Mesenteric fat pad (tissue), 1 donor: ENCODE results near the gene ZNF296. TPM values are rescaled to one million over a fixed set of nuclear protein-coding genes. Genes with fewer than 3 reads are reported as not detected.

Experiments
- DNase-seq: peaks from one replicate; pipeline ENCODE4 v3.0.0-alpha.2; 2020; ENCODE audit warnings: low spot score
- total RNA-seq: library from RNA; stranded (reverse); fragmentation: NEBNext Ultra II Directional; extraction: Animal tissue kit (Norgen Biotek cat#: 25700); gene quantifications from one replicate; pipeline ENCODE4 v1.2.1, GENCODE V29; 2021
- donor health status: DM: yes; HTN: yes; CAD: no.

ZNF296 gene
- total RNA-seq, 1 donor from 2014 or later: 0.61 TPM

DNA sequence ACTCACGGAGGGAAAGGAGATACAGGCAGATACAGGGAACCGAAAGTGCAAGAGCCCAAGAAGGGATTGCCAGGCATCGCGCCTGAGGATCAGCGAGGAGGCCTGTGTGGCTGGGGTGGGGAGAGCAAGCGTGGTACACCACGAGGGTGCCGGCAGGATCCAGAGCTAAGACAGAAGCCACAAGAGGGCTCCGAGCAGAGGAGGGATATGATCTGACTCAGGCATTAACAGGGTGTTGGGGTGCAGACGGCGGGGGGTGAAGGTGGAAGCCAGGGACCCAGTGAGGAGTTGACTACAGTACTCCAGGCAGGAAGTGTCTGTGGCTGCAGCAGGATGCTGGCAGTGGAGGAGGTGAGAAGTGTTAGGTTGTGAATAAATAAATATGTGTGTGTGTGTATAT, 11.3 kb upstream of the ZNF296 start:
- DNase-seq: no peak

DNA sequence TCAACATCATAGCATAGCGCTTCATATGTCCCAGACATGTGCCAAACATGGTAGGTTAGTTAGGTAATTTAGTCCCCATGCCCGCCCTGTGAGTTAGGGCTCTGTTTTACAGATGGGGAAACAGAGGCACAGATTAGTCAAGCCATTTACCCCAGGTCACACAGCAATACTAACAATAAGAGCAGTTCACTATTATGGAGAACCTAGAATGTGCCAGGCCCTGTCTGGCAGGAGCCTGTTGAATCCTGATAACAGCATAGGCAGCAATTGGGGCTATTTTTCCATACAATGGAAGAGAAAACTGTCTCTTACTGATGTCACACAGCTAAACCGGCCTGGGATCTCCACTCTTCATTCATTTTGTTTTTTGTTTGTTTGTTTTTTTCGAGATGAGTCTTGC, 10.2 kb upstream of the ZNF296 start:
- DNase-seq: no peak

DNA sequence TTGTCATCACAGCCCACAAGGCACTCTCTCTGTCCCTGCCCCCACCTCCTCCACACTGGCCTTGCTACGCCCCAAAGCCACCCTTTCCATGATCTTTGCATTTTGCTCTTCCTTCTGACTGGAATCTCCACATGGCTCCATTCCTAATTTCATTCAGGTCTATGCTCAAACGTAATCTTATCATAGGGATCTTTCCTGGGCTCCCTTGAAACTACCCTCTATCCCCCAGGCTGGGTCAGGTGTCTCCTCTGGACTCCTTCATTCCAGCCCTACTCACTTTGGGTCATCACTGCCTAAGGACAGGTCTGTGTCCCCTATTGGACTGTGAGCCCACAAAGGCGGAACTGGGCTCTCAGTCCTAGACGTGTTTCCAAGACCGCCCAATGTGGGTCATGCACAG, 5.9 kb upstream of the ZNF296 start:
- no peak for DNase-seq

DNA sequence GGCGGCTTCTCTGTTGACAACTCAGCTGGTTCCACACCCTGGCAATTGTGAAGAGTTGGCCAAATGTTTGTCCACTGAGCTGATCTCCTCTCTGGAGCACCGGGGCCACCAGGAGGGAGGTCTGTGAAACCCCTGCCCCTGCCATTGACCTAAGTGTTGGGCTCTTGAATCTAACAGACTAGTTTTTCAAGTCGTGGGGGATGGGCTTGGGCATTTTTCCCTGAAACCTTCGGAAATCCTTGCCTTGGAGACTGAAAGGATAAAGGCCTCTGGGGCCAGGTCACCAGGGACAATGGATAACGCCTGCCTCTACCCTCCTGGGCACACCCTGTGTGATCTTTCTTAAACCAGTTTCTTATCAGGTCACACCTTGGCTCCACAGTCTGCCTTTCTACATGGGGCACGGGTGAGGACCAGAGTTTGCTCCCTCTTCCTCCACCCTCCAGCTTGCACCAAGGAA, 3.7 kb upstream of the ZNF296 start:
- no peak for DNase-seq

DNA sequence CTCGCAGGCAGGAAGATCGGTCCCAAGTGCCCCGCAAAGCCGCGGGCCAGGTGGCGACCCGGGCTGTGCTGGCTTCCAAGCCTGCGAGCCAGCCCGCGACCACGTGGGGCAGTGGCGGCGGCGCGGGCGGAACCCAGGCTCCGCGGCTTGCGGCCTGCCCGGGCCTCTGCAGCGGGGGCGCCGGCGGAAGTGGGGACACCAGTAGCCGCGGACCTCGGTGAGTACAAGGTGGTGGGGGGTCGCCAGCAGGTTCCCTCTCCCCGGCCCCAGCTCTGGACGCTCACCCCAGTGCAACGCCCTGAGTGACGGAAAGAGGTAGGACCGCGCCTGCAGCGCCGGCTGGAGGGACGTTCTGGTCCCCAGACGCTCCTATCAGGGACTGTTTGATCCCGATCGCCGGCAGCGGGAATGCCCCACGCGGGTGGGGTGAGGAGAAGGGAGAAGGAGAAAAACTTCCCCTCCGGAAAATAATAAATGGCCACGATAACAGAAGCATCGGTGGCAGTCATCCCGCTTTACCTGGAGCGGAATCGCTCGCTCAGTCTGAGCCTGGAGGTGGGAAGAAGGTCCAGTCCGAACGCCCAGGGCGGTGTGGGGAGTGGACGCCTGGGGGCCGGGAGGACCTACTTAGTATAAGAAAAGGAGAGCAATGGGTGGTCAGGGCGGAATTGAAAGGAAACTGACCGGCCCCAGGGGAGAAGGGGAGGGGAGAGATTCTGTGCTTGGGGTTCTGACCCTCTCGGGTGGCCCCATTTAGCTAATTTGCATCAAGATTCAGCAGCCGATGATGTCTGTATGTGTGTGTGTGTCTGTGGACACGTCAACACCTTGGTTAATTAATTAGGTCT, 3.0 kb upstream of the ZNF296 start, which contains the start of gene GEMIN7:
GEMIN7 (plus strand) TSS at position 198 of the 848 bp plus-strand sequence. CDS start 10,855 bp downstream, outside the sequence.
- DNase-seq: peak; percentile 94

DNA sequence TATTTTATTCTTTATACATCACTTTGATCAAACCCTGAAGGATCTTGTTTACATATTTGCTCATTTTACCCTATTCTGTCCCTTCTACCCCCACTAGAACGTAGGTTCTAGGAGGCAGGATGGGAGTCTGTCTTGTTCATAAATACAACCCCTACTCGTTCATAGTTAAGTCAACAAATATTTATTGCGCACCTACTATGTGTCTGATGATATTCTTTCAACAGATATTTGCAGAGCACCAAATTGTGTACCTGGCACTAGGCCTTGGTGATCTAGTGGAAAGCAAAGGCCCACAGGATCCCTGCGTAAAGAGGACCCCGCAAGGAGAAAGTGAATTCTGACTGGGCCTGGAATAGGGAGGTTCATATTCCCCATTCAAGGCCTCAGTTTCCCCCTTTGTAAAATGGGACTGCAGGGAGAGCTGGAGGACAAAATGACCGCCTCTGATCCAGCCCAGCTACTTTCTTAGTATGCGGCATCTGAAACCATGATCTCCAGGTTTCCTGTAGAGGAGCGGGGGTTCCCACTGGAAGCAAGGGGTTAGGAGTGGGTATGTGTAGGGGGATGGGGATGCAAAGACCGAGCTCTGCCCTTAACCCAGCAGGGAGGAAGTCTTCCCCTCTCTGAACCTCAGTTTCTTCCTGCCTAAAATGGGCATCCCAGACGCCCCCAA, 2.2 kb upstream of the ZNF296 start:
- DNase-seq: no peak

DNA sequence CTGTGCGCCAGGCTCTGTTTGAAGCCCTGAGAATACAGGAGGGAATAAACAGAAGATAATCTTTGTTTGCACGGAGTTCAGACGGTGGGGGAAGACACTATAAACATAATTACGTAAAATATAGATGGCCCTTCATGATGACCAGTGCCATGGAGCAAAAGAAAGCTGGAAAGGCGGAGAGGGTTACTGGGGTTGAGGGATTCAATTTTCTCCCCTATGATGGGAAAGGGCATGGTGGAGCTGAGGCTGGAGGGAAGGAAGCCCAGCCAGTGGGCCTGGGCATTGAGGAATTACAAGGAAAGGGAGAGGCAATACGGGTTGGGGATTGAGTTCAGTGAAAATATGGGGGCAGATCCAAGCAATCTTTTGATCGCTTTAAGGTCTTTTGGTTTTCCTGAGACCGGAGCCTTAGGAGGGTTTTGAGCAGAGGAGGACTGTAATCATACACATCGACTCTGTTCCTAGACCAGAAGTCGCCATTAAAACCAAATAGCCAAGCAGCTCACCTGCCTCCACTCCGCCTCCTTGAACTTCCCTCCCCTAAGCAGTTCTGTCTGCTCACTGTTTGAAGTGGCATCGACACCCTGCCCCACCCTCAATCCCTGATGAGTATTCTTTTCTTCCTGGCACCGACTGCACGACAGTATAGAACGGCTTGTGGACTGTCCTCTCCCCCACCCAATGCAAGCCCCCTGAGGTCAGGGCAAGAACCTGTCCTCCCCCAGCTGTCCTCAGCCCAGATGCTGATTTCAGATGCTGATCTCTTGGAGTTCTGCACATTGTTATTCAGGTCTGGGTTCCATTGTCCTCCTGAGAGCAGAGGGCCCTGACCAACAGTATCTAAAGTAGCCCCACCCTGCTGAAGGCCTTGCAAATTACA, 813 bp upstream of the ZNF296 start:
- DNase-seq: no peak

DNA sequence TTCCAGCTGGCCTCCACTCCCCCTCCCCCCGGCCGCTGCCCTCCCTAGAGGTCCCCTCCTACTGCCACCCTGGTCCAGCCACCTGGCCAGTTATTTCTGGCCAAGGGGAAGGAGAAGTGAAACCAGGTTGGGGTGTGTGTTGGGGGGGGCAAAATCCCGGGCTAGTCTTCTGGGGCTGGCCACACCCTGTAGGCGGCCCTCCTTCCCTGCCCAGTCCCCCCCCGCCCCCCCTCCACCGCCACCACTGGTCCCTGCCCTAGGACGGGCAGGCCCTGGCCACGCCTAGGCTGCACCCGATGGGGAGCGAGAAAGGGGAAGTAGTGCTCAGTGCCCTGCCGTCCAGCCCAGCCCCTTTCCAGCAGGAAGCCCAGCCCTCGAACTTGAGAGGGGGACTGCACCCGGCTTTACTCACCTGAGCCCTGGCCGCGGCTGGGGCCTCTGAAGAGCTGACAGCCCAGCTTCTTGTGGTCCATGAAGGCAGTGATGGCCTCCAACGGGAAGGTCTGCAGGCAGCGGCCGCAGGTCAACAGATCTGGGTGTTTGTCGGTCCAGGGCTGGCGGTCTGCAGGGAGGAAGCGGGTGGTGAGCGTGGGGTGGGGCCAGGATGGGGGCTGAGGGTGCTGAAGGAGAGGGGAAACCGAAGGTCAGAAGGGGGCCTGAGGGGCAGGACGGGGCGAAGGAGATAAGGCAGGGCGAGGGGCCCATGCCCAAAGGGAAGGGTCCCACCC, 813 bp downstream of the ZNF296 start:
- peak; percentile 93 for DNase-seq

DNA sequence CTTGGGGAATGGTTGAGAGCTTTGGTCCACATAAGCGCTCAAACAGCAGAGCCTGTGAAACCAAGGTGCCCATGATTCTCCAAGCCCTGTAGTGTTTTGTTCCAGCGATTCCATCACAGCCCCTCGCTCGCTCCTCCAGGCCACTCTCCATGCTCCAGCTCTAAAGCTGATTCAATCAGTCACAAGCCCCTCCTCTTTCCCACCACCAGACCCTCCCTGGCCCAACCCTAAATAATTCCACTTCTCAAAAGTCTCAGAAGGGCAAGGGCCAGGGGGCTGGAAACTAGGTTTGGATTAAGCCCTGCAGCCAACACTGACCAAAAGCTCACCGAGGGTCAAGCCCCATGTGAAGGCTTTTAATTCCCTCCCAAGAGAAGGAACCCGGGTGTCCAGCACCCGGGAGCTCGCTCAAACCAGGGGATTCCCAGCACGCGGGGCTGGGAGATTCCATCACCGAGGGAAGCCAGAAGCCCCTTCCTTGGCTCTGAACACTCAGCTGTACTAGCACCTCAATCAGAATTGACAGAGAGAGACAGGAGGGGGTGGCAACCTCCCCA, 1.5 kb downstream of the ZNF296 start:
- no peak for DNase-seq

DNA sequence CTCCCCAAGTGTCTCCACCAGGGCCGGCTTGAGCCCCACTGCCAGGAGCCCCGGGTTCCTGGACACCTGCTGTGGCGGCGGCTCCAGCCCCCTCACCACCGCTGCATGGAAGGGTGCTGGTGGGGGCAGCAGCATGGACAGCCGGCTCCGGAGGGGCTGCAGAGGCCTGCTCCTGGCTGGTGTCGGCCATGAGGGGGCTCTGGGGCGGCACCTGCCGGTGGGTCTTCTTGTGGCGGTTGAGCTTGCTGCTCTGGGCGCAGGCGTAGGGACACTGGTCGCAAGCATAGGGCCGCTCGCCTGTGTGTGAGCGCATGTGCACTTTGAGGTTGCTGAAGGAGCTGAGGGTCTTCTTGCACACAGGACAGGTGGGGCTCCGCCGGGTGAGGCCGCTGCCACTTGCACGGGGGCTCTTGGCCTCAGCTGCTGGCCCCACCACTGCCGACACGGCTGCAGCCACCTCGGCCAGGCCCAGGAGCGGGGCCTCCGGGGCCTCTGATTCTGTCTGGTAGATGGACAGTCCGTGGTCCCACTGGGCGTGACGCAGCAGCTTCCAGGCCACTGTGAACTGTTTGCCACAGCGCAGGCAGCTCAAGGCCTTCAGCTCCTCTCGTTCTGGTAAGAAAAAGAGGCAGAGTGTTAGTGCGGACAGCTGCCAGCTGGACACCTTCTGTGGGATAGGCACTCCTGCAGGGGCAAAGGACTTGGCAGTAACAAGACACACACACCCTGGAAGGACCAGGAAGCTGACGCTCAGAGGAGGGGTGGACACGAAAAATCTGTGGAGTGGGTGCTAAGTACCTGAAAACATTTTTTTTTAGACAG, 4.1 kb downstream of the ZNF296 start:
- no peak for DNase-seq

DNA sequence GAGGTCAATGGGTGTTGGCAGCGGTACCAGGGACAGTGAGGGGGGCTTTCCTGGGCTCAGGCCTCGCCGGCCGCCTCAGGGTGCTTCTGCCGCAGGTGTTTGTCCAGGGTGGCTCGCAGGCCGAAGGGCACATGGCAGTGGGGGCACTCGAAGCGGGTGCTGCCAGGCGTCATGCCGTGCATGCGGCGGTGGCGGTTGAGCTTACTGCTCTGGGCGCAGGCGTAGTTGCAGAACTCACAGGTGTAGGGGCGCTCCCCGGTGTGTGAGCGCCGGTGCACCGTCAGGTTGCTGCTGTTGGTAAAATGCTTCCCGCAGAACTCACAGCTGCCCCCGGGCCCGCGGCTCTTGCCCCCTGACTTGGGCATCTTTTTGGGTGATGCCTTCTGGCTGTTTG, 4.7 kb downstream of the ZNF296 start:
- no peak for DNase-seq

DNA sequence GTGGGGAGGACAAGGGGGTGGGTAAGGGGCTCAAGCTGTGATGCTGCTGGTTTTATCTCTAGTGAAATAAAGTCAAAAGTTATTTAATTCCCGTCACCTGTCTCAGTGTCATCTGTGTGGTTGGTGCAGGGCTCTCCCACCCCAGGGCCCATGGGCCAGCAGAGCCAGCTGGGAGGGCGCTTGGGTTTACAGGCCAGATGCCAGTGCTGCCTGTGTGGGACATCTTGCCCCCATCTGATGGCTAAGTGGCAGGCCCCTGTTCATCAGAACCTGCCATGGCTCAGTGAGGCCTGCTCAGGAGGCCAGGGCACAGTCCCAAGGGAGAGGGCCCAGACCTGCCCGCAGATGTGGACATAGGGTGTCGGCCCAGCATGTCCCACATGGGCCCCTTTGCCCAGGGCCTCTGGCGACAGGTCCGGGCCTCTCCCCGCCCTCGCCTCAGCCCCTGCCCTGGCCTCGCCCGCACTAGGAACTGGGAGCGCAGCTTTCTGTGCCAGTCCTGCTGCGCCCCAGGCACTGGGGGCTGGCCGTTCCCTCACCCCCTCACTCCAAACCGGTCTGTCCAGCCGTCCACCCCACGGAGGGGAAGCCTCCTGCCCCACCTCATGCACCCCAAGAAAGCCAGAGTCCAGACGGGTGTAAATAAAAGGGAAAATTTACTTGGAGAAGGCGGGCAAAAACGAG, 5.3 kb downstream of the ZNF296 start:
- DNase-seq: no peak

DNA sequence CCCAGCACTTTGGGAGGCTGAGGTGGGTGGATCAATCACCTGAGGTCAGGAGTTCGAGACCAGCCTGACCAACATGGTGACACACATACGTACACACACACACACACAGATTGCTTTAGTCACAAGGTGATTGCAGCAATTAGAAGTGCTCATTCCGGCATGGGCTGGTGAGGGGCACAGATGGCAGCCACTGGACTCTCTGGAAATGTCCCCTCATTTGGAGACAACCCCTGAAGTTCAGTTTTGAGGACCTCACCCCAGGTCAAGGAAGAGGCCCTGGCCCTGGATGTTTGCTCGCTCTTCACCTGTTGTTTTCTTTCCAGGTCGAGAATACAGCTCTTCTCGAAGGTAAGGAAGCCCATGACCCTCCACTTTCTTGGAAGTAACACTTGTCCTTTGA, 6.1 kb downstream of the ZNF296 start:
- DNase-seq: no peak

DNA sequence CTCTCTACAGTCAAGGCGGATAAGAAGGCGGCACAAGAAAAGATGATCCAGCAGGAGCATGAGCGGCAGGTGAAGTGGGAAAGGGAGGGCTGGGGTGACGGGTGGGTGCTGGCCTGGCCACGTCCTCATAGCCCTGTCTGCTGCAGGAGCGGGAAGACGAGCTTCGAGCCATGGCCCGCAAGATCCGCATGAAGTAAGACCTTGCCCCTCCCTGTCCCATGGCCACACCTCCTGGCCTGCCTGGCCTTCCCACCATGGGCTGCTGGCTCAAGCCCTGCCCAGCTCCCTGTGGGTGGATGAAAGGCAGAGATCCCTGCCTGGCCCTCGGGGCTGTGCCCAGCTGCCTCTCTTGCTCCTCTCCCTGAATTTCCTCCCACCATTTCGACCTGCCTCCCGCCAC, 7.2 kb downstream of the ZNF296 start:
- DNase-seq: no peak

DNA sequence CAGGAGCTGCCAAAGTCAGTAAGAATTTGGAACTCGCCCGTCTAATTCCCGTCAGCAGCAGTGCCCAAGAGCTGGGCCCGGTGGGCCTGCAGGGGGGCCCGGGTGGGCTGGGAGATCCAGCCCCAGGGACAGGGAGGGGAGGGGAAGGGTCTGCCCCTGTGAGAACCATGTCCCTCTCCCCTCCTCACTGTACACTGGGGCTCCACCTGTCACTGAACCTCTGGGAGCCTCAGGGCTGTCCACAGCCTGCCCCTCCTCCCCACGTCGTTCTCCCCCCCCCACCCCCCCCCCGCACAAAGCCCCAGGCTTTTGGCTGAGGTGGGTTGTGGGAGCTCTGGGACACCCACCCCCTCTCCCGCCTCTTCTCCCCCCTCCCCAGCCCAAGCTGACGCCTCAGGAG, 8.2 kb downstream of the ZNF296 start:
- no peak for DNase-seq

DNA sequence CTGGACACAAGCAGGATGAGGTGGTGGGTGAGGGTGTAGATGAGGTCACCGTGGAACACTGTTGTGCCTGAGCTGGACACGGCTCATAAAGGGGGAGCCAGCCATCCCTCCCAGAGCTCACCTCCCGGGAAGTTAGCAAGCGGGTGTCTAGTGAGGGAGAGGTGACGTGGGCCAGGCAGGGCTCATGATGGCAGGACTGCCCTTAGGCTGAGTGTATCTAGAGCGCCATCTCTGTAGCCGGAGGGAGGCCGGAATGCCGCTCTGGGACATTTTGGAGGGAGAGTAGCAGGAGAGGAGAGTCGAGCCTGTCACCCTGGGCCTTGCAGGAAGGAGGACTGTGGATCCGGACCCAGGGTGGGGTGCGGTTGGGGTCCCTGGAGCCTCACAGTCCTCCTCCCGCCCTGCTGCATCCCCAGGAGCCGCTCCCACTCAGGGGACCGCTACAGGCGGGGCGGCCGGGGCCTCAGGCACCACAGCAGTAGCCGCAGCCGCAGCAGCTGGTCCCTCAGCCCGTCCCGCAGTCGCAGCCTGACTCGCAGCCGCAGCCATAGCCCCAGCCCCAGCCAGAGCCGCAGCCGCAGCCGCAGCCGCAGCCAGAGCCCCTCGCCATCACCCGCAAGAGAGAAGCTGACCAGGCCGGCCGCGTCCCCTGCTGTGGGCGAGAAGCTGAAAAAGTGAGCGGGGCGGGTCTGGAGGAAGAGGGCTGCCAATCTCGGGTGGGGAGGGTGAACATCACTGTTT, 9.2 kb downstream of the ZNF296 start:
- no peak for DNase-seq

DNA sequence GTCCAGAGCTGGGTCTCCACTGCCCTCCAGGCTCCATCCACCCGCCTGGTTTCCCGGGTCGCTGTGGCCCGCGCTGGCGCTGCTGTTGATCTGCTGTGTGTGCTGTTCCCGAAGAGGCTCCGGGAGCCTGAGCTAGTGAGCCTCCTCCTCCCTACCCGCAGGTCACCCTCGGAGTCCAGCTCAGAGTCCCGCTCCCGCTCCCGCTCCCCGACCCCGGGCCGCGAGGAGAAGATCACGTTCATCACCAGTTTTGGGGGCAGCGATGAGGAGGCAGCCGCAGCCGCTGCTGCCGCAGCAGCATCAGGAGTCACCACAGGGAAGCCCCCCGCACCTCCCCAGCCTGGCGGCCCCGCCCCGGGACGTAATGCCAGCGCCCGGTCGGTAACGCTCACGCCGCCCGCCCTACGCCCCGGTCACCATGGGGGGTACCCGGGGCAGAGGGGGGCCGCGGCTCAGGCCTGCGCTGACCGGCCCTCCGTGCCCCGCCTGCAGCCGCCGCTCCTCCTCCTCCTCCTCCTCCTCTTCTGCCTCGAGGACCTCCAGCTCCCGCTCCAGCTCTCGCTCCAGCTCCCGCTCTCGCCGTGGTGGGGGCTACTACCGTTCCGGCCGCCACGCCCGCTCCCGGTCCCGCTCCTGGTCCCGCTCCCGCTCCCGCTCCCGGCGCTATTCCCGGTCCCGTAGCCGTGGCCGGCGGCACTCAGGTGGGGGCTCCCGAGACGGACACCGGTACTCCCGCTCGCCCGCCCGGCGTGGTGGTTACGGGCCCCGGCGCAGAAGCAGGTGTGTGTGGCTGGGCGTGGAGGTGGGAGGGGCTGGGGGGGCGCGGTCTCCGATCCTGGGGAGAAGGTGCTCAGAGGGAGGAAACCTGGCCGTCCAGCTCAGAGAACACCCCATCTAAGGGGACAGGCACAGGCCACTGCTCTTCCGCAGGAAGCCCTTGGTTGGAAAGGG, 12.2 kb downstream of the ZNF296 start:
- no peak for DNase-seq
